NCI-H2227 treated with DMSO at 0.1 percent for 48 hours (cell line): ENCODE results near the gene FDXR.

ENCODE experiments used
- DNase-seq: peaks from one replicate; lab custom pipeline; 2025; lab: John Stamatoyannopoulos, UW

FDXR gene

GRCh38 chr17:74857191-74857590 lies 15.6 kb downstream of the FDXR start:
- DNase-seq = no peak

- DNase-seq = no peak
These were observed 16.7 kb downstream of the FDXR start for GRCh38 chr17:74856112-74856511.

GRCh38 chr17:74855323-74855722 lies 17.5 kb downstream of the FDXR start:
- no peak for DNase-seq

GRCh38 chr17:74854792-74855191 lies 18.0 kb downstream of the FDXR start:
- DNase-seq = no peak

GRCh38 chr17:74853669-74854068 lies 19.1 kb downstream of the FDXR start:
- no peak for DNase-seq

GRCh38 chr17:74853048-74853397 lies 19.8 kb downstream of the FDXR start:
- no peak for DNase-seq

GRCh38 chr17:74852237-74853047 lies 20.4 kb downstream of the FDXR start:
- no peak for DNase-seq

- no peak for DNase-seq
These were observed 21.1 kb downstream of the FDXR start for GRCh38 chr17:74851612-74852236.

- no peak for DNase-seq
These were observed 21.9 kb downstream of the FDXR start for GRCh38 chr17:74850914-74851313.

- no peak for DNase-seq
These were observed 22.5 kb downstream of the FDXR start for GRCh38 chr17:74850310-74850709.

GRCh38 chr17:74848656-74849399 lies 24.0 kb downstream of the FDXR start:
- no peak for DNase-seq

- DNase-seq = no peak
These were observed 26.2 kb downstream of the FDXR start for GRCh38 chr17:74846621-74847020.

GRCh38 chr17:74843352-74843627 lies 29.5 kb downstream of the FDXR start:
- DNase-seq = no peak

- no peak for DNase-seq
These were observed 30.0 kb downstream of the FDXR start for GRCh38 chr17:74842599-74843351.

GRCh38 chr17:74842146-74842598 lies 30.6 kb downstream of the FDXR start:
- no peak for DNase-seq

- DNase-seq = no peak
These were observed 31.7 kb downstream of the FDXR start for GRCh38 chr17:74840989-74841666.

GRCh38 chr17:74839990-74840852 lies 32.6 kb downstream of the FDXR start:
- no peak for DNase-seq

- DNase-seq = no peak
These were observed 34.5 kb downstream of the FDXR start for GRCh38 chr17:74838274-74838673.

- DNase-seq = no peak
These were observed 35.9 kb downstream of the FDXR start for GRCh38 chr17:74836691-74837467.

GRCh38 chr17:74836191-74836590 lies 36.6 kb downstream of the FDXR start:
- DNase-seq = no peak
